Measurements from ENCODE around the gene TRMT1L.

- TF ChIP-seq TAF1 (IDR thresholded peaks at IDR 0.05; ENCODE audit: low read depth) (no peak), NFIC (IDR thresholded peaks at IDR 0.05) (no peak), EGR1 (IDR thresholded peaks at IDR 0.05) (no peak), CEBPB (IDR thresholded peaks at IDR 0.05) (no peak)
- TF ChIP-seq, protein P1, sequence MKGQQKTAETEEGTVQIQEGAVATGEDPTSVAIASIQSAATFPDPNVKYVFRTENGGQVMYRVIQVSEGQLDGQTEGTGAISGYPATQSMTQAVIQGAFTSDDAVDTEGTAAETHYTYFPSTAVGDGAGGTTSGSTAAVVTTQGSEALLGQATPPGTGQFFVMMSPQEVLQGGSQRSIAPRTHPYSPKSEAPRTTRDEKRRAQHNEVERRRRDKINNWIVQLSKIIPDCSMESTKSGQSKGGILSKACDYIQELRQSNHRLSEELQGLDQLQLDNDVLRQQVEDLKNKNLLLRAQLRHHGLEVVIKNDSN (IDR thresholded peaks at IDR 0.05) = no peak
- TF ChIP-seq, protein P2, sequence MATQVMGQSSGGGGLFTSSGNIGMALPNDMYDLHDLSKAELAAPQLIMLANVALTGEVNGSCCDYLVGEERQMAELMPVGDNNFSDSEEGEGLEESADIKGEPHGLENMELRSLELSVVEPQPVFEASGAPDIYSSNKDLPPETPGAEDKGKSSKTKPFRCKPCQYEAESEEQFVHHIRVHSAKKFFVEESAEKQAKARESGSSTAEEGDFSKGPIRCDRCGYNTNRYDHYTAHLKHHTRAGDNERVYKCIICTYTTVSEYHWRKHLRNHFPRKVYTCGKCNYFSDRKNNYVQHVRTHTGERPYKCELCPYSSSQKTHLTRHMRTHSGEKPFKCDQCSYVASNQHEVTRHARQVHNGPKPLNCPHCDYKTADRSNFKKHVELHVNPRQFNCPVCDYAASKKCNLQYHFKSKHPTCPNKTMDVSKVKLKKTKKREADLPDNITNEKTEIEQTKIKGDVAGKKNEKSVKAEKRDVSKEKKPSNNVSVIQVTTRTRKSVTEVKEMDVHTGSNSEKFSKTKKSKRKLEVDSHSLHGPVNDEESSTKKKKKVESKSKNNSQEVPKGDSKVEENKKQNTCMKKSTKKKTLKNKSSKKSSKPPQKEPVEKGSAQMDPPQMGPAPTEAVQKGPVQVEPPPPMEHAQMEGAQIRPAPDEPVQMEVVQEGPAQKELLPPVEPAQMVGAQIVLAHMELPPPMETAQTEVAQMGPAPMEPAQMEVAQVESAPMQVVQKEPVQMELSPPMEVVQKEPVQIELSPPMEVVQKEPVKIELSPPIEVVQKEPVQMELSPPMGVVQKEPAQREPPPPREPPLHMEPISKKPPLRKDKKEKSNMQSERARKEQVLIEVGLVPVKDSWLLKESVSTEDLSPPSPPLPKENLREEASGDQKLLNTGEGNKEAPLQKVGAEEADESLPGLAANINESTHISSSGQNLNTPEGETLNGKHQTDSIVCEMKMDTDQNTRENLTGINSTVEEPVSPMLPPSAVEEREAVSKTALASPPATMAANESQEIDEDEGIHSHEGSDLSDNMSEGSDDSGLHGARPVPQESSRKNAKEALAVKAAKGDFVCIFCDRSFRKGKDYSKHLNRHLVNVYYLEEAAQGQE (IDR thresholded peaks at IDR 0.05; ENCODE audit: low read depth) = no peak
- TF ChIP-seq, protein P3, sequence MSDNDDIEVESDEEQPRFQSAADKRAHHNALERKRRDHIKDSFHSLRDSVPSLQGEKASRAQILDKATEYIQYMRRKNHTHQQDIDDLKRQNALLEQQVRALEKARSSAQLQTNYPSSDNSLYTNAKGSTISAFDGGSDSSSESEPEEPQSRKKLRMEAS (IDR thresholded peaks at IDR 0.05) = no peak
Observed at GRCh38 chr1:185077374-185077773, 79.4 kb downstream of the TRMT1L start.
